WTC11 (cell line): Measurements from ENCODE around the gene AGAP1. TPM values are rescaled to one million over a fixed set of nuclear protein-coding genes. Genes with fewer than 3 reads are reported as not detected.

Experiments
- ATAC-seq: fragments of 200-7000 bp; cut with Tn5 transposase; 2 replicates; pipeline ENCODE4 v1.10.0; 2021; ENCODE audit warnings: mild to moderate bottlenecking, moderate library complexity
- CTCF ChIA-PET: fragments of 300-600 bp; sonication (Branson Sonifier 250); formaldehyde crosslinking; loops from one replicate; lab custom pipeline; 2021; ENCODE audit warnings: antibody characterized with exemption; lab: Charles Lee
- POLR2A ChIA-PET: fragments of 350-600 bp; sonication (Branson Sonifier 250); formaldehyde crosslinking; loops from one replicate; lab custom pipeline; 2021; ENCODE audit warnings: antibody characterized with exemption; lab: Charles Lee
- DNase-seq: peaks from one replicate; pipeline ENCODE4 v3.0.0; 2021; ENCODE audit warnings: low spot score
- H3K27ac Mint-ChIP-seq: 2 replicates; pipeline ENCODE4 v1.8.0; 2021; ENCODE audit warnings: mixed read lengths
- H3K27me3 Mint-ChIP-seq: 2 replicates; pipeline ENCODE4 v1.8.0; 2021; ENCODE audit warnings: low read depth, mild to moderate bottlenecking, moderate library complexity, mixed read lengths
- H3K36me3 Mint-ChIP-seq: 2 replicates; pipeline ENCODE4 v1.8.0; 2021; ENCODE audit warnings: mixed read lengths
- H3K4me1 Mint-ChIP-seq: 2 replicates; pipeline ENCODE4 v1.8.0; 2022; ENCODE audit warnings: mixed read lengths
- H3K4me3 Mint-ChIP-seq: 2 replicates; pipeline ENCODE4 v1.8.0; 2021; ENCODE audit warnings: mild to moderate bottlenecking, moderate library complexity, mixed read lengths
- H3K9me3 Mint-ChIP-seq: 2 replicates; pipeline ENCODE4 v1.8.0; 2021; ENCODE audit warnings: mixed read lengths
- FOXK1 ChIP-seq: sonication (generic); formaldehyde crosslinking; IDR thresholded peaks from 2 replicates; pipeline ENCODE4 v1.8.0; 2022; ENCODE audit warnings: mild to moderate bottlenecking, moderate library complexity, missing genetic modification reagents
- KAT7 ChIP-seq: sonication (generic); formaldehyde crosslinking; IDR thresholded peaks from 2 replicates; pipeline ENCODE4 v1.8.1; 2023; ENCODE audit warnings: missing genetic modification reagents, mild to moderate bottlenecking, borderline replicate concordance
- NFATC4 ChIP-seq: fragments of 250-450 bp; sonication (Bioruptor Pico); IDR thresholded peaks from 2 replicates; pipeline ENCODE4 v1.9.0; 2021; ENCODE audit warnings: mild to moderate bottlenecking
- NR2C2 ChIP-seq: sonication (generic); formaldehyde crosslinking; IDR thresholded peaks from 2 replicates; pipeline ENCODE4 v1.8.0; 2022; ENCODE audit warnings: mild to moderate bottlenecking, missing genetic modification reagents
- RELA ChIP-seq: sonication (generic); formaldehyde crosslinking; IDR thresholded peaks from 2 replicates; pipeline ENCODE4 v1.8.1; 2022; ENCODE audit warnings: missing genetic modification reagents, mild to moderate bottlenecking, borderline replicate concordance
- ZNF317 ChIP-seq: sonication (generic); formaldehyde crosslinking; IDR thresholded peaks from 2 replicates; pipeline ENCODE4 v1.8.1; 2023; ENCODE audit warnings: low read depth, mild to moderate bottlenecking, moderate library complexity, missing genetic modification reagents, borderline replicate concordance
- ZNF423 ChIP-seq: fragments of 250-450 bp; sonication (Bioruptor Pico); IDR thresholded peaks from 2 replicates; pipeline ENCODE4 v2.1.2; 2022; ENCODE audit warnings: mild to moderate bottlenecking, moderate library complexity
- total RNA-seq: library from RNA; stranded (reverse); gene quantifications from 3 replicates; pipeline ENCODE4 v1.2.3, GENCODE V29; 2021
- TF ChIP-seq, protein P1 (sequence below): sonication (generic); formaldehyde crosslinking; IDR thresholded peaks from 2 replicates; pipeline ENCODE4 v1.8.0; 2022; ENCODE audit warnings: mild to moderate bottlenecking, missing genetic modification reagents
- TF ChIP-seq, protein P2 (sequence below): sonication (generic); formaldehyde crosslinking; IDR thresholded peaks from 2 replicates; pipeline ENCODE4 v1.8.1; 2022; ENCODE audit warnings: missing genetic modification reagents, borderline replicate concordance
- TF ChIP-seq, protein P3 (sequence below): sonication (generic); formaldehyde crosslinking; conservative IDR thresholded peaks from 2 replicates; pipeline ENCODE4 v1.8.1; 2022; ENCODE audit warnings: mild to moderate bottlenecking, missing genetic modification reagents
- TF ChIP-seq, protein P4 (sequence below): fragments of 250-450 bp; sonication (Bioruptor Pico); conservative IDR thresholded peaks from 2 replicates; pipeline ENCODE4 v1.9.0; 2021; ENCODE audit warnings: mild to moderate bottlenecking
- TF ChIP-seq, protein P5 (sequence below): sonication (generic); formaldehyde crosslinking; IDR thresholded peaks from 2 replicates; pipeline ENCODE4 v1.8.1; 2023; ENCODE audit warnings: mild to moderate bottlenecking, moderate library complexity, missing genetic modification reagents

The AGAP1 gene
- total RNA-seq, 1 experiment from 2014 or later = 49.3 TPM

DNA sequence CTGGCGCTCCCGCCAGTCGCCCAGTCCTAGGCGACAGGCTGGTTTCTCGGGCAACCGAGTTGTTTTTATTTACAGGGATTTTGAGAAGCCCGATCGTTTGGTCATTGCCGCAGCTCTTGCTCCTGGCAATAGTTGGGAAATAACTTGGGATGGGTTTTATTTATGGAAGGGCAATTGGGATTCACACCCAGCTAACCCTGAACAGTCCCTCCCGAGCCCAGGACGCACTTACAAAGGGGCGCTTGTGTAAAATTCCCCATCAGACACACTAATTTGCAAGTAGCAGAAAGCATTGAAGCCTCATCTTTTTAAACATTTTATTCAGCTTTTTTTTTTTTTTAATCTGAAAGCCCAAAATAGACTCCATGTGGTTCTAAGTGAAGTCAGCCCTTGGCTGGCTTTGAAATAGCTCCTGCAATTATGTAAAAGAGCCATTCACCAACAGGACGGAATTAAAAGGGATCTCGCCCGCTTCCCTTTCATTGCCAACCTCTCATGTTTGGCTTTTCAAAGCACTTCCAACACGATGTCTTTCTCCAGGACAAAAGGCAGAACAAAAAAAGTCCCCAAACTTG is 677.9 kb downstream of the AGAP1 start:
- CTCF ChIA-PET = interaction anchor here (0.6 to 3.5 kb wide), 8 partner anchors 9 to 392 kb away, joined by 3 to 11 read pairs (median 4); no protein-coding TSS in a partner anchor
- TF ChIP-seq, protein P1, sequence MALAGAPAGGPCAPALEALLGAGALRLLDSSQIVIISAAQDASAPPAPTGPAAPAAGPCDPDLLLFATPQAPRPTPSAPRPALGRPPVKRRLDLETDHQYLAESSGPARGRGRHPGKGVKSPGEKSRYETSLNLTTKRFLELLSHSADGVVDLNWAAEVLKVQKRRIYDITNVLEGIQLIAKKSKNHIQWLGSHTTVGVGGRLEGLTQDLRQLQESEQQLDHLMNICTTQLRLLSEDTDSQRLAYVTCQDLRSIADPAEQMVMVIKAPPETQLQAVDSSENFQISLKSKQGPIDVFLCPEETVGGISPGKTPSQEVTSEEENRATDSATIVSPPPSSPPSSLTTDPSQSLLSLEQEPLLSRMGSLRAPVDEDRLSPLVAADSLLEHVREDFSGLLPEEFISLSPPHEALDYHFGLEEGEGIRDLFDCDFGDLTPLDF (CRISPR knock-in tag) = no peak
- TF ChIP-seq, protein P2, sequence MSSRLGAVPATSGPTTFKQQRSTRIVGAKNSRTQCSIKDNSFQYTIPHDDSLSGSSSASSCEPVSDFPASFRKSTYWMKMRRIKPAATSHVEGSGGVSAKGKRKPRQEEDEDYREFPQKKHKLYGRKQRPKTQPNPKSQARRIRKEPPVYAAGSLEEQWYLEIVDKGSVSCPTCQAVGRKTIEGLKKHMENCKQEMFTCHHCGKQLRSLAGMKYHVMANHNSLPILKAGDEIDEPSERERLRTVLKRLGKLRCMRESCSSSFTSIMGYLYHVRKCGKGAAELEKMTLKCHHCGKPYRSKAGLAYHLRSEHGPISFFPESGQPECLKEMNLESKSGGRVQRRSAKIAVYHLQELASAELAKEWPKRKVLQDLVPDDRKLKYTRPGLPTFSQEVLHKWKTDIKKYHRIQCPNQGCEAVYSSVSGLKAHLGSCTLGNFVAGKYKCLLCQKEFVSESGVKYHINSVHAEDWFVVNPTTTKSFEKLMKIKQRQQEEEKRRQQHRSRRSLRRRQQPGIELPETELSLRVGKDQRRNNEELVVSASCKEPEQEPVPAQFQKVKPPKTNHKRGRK (CRISPR knock-in tag) = no peak
- TF ChIP-seq, protein P3, sequence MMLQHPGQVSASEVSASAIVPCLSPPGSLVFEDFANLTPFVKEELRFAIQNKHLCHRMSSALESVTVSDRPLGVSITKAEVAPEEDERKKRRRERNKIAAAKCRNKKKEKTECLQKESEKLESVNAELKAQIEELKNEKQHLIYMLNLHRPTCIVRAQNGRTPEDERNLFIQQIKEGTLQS (CRISPR knock-in tag) = no peak
- TF ChIP-seq, protein P4, sequence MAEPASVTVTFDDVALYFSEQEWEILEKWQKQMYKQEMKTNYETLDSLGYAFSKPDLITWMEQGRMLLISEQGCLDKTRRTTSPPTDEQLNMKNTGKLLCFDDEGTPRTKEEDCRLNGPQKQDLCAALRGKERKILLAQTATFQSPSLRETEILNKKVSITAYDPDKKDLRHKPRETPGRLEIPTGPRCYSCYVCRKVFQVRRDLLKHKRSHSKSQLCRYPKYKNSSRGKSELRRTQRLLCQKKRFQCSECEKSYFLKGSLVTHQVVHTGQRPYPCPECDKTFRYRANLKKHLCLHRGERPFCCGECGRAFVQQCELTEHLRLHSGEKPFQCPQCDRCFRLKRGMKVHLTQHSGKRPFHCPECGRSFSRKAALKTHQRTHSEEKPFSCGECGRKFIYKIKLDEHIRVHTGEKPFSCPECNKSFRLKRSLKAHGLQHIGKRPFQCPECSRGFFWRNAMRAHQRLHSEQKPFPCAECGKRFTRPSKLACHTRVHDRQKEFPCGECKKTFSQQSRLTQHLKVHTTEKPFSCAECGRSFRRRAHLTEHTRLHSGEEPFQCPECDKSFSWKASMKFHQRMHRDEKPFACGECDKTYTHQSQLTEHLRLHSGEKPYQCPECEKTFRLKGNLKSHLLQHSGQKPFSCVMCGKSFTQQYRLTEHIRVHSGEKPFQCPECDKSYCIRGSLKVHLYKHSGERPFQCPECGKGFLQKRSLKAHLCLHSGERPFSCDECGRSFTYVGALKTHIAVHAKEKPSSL (CRISPR knock-in tag) = no peak
- no peak for TF ChIP-seq ZNF423 (CRISPR knock-in tag)
- no peak for TF ChIP-seq ZNF317 (CRISPR knock-in tag)
- Mint-ChIP-seq H3K36me3 (no peaks in the 10 kb centered on the region), H3K4me3 (peak overlapping the region; percentile 71), H3K27me3 (peaks cover 90% of the 10 kb centered on the region), H3K27ac (peak overlapping the region; percentile 3; the same call in 1 of the 2 replicates), H3K9me3 (no peaks in the 10 kb centered on the region), H3K4me1 (peaks cover 68% of the 10 kb centered on the region)
- ATAC-seq = no peak
- no peak for DNase-seq
- POLR2A ChIA-PET = interaction anchor here (0.5 to 1.5 kb wide), 4 partner anchors 10 to 128 kb away, joined by 3 to 4 read pairs (median 3); no protein-coding TSS in a partner anchor

DNA sequence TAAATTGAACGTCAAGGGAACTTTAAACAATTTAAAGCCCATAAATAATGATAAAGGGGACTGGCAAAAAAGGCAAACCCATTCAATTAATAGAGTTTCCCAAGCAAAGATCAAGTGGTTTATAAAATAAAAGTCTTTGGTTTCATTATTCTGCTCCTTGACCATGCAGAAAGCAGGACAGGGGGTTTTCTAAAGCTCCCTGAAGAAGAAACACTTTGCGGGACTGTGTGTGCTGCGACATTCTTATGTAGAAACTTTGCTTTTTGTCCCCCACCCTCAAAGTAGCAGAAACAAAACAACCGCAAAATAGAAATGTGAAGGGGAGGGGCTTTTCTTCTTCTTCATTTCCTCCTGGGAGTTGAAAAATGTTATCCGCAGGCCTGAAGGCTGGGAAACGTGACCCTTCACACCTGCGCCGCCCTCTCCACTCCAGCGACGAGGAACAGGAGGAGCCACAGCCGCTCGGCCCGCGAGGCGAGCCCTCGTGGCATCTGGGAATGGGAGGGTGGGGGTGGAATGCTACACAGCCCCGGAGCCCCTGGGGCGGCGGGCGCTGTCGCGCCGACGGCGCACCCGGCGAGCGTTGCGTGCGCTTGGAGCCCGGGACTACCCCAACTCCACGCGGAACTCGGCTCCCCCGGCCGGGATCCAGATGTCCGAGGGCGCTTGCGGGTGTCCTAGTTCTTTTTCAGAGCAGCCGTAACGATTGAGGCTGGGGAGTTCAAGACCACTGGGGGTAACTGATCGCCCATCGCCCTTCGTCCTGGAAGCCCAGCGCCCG is 678.6 kb downstream of the AGAP1 start:
- DNase-seq (peak; percentile 36), ATAC-seq (no peak)
- H3K27me3 Mint-ChIP-seq = peaks cover 89% of the 10 kb centered on the region
- CTCF ChIA-PET = interaction anchor here (0.7 to 3.5 kb wide), 6 partner anchors 9 to 393 kb away, joined by 3 to 11 read pairs (median 4); no protein-coding TSS in a partner anchor
- peaks cover 66% of the 10 kb centered on the region for H3K4me1 Mint-ChIP-seq
- H3K36me3 Mint-ChIP-seq = no peaks in the 10 kb centered on the region
- peak overlapping the region; percentile 71 for H3K4me3 Mint-ChIP-seq
- H3K9me3 Mint-ChIP-seq = no peaks in the 10 kb centered on the region
- H3K27ac Mint-ChIP-seq = peak overlapping the region; percentile 3; the same call in 1 of the 2 replicates
- TF ChIP-seq, protein P5, sequence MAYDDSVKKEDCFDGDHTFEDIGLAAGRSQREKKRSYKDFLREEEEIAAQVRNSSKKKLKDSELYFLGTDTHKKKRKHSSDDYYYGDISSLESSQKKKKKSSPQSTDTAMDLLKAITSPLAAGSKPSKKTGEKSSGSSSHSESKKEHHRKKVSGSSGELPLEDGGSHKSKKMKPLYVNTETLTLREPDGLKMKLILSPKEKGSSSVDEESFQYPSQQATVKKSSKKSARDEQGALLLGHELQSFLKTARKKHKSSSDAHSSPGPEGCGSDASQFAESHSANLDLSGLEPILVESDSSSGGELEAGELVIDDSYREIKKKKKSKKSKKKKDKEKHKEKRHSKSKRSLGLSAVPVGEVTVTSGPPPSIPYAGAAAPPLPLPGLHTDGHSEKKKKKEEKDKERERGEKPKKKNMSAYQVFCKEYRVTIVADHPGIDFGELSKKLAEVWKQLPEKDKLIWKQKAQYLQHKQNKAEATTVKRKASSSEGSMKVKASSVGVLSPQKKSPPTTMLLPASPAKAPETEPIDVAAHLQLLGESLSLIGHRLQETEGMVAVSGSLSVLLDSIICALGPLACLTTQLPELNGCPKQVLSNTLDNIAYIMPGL = no peak
- TF ChIP-seq, protein P1 (CRISPR knock-in tag) = no peak
- TF ChIP-seq KAT7 (CRISPR knock-in tag) (no peak), NR2C2 (CRISPR knock-in tag) (no peak), RELA (CRISPR knock-in tag) (no peak), FOXK1 (CRISPR knock-in tag) (no peak), NFATC4 (CRISPR knock-in tag) (no peak)
- POLR2A ChIA-PET = interaction anchor here (0.7 to 1.1 kb wide), 2 partner anchors 11 to 16 kb away, joined by 3 read pairs; no protein-coding TSS in a partner anchor
